BLaER1 (cell line): ENCODE measurements around the gene PTGFR.

Source experiments
- H3K27ac ChIP-seq: shearing (Covaris generic); formaldehyde crosslinking; 2 replicates; pipeline ENCODE4 v1.8.1; 2022
- H3K27me3 ChIP-seq: shearing (Covaris generic); formaldehyde crosslinking; 2 replicates; pipeline ENCODE4 v1.8.1; 2022
- H3K36me3 ChIP-seq: shearing (Covaris generic); formaldehyde crosslinking; 2 replicates; pipeline ENCODE4 v1.8.1; 2022
- H3K4me1 ChIP-seq: shearing (Covaris generic); formaldehyde crosslinking; 2 replicates; pipeline ENCODE4 v1.8.1; 2022
- H3K4me2 ChIP-seq: shearing (Covaris generic); formaldehyde crosslinking; 2 replicates; pipeline ENCODE4 v1.8.1; 2022
- H3K4me3 ChIP-seq: shearing (Covaris generic); formaldehyde crosslinking; 2 replicates; pipeline ENCODE4 v1.8.1; 2022
- H3K9ac ChIP-seq: shearing (Covaris generic); formaldehyde crosslinking; 2 replicates; pipeline ENCODE4 v1.8.1; 2022
- H3K9me3 ChIP-seq: shearing (Covaris generic); formaldehyde crosslinking; 2 replicates; pipeline ENCODE4 v1.8.1; 2022
- H4K20me1 ChIP-seq: shearing (Covaris generic); formaldehyde crosslinking; 2 replicates; pipeline ENCODE4 v1.8.1; 2022
- Cebpa-rat ChIP-seq: shearing (Covaris generic); IDR thresholded peaks from 2 replicates; pipeline ENCODE4 v1.8.1; 2022

The PTGFR gene

GRCh38 chr1:78577257-78578100 lies 86.7 kb downstream of the PTGFR start:
- H4K20me1 ChIP-seq: no peaks in the 10 kb centered on the region
- no peaks in the 10 kb centered on the region for H3K27me3 ChIP-seq
- no peaks in the 10 kb centered on the region for H3K9me3 ChIP-seq
- H3K4me2 ChIP-seq: no peak overlapping the region
- H3K9ac ChIP-seq: no peak overlapping the region
- no peak overlapping the region for H3K27ac ChIP-seq
- no peak overlapping the region for H3K4me3 ChIP-seq
- H3K36me3 ChIP-seq: no peaks in the 10 kb centered on the region
- no peak for TF ChIP-seq Cebpa-rat
- H3K4me1 ChIP-seq: no peaks in the 10 kb centered on the region

- no peak overlapping the region for H3K9ac ChIP-seq
- H3K36me3 ChIP-seq: no peaks in the 10 kb centered on the region
- no peaks in the 10 kb centered on the region for H3K4me1 ChIP-seq
- H4K20me1 ChIP-seq: no peaks in the 10 kb centered on the region
- H3K27me3 ChIP-seq: no peaks in the 10 kb centered on the region
- H3K9me3 ChIP-seq: no peaks in the 10 kb centered on the region
- no peak overlapping the region for H3K27ac ChIP-seq
- no peak for TF ChIP-seq Cebpa-rat
- H3K4me3 ChIP-seq: no peak overlapping the region
- H3K4me2 ChIP-seq: no peak overlapping the region
Observed at GRCh38 chr1:78586572-78586971, 95.8 kb downstream of the PTGFR start.

GRCh38 chr1:78587211-78587610 lies 96.4 kb downstream of the PTGFR start:
- no peaks in the 10 kb centered on the region for H3K4me1 ChIP-seq
- no peaks in the 10 kb centered on the region for H4K20me1 ChIP-seq
- no peak overlapping the region for H3K4me3 ChIP-seq
- no peak overlapping the region for H3K4me2 ChIP-seq
- no peaks in the 10 kb centered on the region for H3K36me3 ChIP-seq
- no peak for TF ChIP-seq Cebpa-rat
- H3K27me3 ChIP-seq: no peaks in the 10 kb centered on the region
- no peak overlapping the region for H3K9ac ChIP-seq
- no peak overlapping the region for H3K27ac ChIP-seq
- no peaks in the 10 kb centered on the region for H3K9me3 ChIP-seq
